Fibroblast of skin of left biceps (primary cell): ENCODE data around the gene SLC8B1.
"Not testable (repeated sequence)": the region's sequence is repeated elsewhere in the genome, so short reads cannot be mapped to it uniquely, and the experiment has no call there.

ENCODE experiments used
- DNase-seq, 2 experiments: peaks; one replicate each; pipeline ENCODE4 v3.0.0-alpha.2; 2013; ENCODE audit warnings: low read depth in 2 of 2

The SLC8B1 gene

DNA sequence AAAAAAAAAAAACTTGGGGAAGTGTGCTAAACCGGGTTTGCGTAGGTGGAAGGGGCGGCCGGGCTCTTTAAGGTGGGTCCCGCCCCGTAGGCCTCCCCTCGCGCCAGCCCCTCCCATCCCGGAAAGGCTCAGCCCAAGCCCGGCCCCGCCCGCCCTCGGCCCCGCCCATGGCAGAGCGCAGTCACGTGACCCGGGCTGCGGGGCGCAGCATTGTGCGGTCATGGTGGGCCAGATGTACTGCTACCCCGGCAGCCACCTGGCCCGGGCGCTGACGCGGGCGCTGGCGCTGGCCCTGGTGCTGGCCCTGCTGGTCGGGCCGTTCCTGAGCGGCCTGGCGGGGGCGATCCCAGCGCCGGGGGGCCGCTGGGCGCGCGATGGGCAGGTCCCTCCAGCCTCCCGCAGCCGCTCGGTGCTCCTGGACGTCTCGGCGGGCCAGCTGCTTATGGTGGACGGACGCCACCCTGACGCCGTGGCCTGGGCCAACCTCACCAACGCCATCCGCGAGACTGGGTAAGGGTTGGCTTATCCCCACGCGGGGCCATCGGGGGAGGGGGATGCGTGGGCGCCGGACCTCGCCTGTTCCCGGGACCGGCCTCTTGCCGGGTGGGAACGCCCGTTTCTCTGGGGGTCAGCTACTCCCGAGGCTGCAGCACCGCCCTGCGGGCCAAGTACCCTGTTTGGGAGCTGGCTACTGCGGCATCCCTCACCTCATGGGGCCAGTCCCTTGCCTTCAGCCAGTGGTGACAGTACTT is 23.6 kb upstream of the SLC8B1 start, which contains the start of gene PLBD2:
TSS of gene PLBD2 (plus strand) at position 207 of the 752 bp plus-strand sequence. CDS start at position 221, 14 bp downstream.
- peak; percentile 78 to 80 for DNase-seq

DNA sequence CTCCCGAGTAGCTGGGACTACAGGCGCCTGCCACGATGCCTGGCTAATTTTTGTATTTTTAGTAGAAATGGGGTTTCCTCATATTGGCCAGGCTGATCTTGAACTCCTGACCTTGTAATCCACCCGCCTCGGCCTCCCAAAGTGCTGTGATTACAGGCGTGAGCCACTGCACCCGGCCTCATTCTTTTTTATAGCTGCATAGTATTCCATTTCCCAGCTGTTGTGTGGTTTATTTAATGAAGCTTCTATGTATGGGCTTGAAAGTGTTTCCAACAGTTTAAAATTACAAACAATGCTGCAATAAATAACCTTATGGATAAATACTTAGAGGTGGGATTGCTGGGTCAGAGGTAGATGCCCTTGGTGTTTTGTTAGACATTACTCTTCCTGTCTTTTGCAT is 19.3 kb upstream of the SLC8B1 start:
- not testable (repeated sequence) for DNase-seq

DNA sequence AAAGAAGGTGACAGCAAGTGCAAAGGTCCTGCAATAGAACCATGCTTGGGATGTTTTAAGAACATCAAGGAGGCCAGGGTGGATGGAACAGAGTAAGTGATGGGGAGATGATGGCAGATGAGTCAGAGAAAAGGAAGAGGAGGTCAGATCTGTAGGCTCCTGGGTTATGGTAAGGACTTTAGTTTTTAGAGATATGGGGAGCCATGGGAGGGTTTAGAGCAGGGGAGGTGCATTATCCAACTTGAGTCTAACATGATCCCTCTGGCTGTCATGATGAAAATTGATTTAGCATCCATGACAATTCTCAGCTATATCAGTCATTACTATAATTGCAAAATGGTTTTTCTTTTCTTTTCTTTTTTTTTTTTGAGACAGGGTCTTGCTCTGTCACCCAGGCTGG is 16.2 kb upstream of the SLC8B1 start:
- DNase-seq: no peak

DNA sequence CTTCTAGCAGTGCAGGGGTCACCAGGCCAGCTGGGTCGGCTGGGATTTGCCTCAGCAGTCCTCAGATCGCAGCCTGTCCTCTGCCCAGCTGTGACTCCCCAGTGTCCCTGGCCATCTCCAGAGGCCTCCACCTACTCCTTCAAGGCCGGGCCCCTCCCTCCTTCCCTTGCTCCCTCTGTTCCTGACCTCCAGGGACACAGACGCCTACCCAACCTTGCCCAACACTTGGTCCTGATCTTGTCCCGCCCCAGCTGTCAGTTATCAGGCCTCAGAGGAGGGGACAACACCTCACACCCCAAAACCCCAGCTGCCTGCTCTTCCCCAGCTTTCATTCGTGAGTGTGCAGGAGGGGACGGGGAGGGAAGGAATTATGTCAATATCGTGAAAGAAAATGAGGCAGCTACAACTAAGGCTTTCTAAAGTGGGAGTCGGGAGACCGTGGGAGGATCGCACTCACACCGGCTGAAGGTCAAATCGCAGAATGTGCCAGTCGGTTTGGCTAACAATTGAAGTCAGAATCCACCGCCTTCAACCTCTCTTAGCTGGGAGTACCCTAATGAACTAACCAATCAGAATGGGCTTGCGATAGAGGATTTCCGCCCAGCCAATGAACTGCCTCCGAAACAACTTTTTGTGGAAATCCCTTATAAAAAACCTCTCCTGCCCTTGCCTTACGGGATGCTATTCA is 14.1 kb upstream of the SLC8B1 start:
- DNase-seq: no peak

DNA sequence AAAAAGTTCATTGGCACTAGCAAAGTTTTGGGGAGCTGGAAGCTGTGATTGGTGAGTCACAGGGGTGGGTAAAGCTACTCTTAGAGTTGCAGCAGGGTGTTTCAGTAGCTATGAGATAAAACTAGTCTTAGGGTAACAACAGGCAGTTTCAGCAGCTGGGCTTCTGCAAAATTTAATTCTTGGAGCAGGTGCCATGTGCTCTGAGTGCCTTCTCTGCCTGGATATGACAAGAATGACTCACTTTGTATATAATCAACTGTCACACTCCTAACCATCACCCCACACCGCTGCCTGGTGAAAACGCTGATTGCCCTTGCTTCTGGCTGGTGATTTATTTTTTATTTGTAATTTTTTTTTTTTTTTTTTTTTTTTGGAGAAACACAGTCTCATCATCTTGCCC is 13.0 kb upstream of the SLC8B1 start:
- no peak for DNase-seq

DNA sequence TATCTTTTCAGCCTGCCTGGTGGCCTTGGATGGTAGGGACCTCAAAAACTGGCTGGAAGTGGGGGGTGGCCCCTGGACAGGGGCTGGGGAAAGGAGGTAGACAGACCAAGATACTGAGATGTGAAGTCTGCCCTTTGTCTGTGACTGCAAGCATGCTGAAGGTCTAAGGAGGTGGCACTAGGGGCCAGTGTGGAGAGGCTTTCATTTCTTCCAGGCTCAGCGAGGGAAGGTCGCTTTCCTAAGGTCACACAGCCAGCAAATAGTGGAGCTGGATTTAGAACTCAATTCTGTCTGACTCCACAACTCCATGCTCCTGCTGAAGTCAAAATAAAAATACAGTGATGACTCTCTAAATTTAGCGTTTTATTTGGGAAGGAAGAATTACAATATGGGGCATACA is 12.2 kb upstream of the SLC8B1 start:
- DNase-seq: no peak

DNA sequence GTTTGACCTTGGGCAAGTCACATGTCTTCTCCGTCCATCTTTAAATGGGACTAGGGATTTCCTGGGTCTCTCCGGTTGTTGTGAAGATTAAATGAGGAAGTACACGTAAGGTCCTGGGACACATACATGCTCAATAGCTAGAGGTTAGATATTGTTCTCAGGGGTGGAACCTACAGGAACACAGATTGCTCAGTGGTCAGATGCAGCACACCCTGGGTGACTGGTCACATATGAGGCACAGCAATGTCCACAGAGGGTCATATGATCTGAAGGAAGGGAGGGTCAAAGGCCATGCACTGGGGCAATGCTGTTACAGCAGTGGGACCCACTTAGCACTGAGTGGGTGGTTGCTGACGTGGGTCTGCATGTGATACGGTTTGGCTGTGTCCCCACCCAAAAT is 11.4 kb upstream of the SLC8B1 start:
- DNase-seq: no peak

DNA sequence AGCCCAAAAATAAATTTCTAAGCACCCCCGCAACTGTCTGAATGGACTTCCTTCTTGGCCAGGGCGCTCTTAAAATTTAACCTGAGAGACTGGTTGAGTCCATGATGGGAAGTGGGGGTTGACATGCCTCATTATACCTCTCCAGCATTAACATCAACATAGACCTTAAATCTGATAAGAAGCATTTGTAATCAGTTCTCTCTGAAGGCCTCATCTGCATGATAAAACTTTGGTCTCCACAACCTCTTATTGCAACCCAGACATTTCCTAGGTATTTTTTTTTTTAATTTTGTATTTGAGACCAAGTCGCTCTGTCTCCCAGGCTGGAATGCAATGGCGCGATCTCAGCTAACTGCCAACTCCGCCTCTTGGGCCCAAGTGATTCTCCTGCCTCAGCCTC is 10.4 kb upstream of the SLC8B1 start:
- DNase-seq: no peak

DNA sequence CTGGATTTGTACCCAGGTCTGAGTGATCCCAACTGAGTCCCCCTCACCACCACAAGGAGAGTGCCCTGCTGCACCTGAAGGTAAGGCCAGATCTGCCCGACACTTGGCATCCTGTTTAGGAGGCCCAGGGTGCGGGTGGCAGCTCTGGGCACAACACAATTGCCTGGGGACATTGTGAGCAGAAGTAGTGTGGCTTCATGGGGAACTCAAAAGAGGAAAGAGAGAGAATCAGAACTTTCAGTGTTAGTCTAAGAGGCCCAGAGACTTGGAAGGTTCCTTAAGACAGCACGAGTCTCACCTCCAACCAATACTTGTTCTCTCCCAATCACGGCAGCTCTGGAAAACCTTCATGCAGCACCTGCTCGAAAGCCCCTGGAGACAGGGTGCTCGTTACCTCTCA is 6.6 kb upstream of the SLC8B1 start:
- DNase-seq: no peak

DNA sequence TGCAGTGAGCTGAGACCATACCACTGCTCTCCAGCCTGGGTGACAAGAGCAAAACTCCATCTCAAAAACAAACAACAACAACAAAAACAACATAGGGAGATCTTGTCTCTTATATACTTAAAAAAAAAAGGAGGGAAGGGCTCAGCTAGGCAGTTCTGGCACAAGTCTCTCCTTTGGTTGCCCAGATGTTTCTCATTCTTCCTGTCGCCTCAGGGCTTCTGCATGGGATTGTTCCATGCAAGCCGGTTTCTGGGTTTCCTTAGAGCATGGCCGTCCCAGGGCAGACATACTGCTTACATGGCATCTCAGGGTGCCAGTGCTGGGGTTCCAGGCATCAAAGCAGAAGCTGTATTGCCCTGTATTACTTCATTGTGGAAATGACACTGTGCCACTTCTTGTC is 5.2 kb upstream of the SLC8B1 start:
- no peak for DNase-seq

DNA sequence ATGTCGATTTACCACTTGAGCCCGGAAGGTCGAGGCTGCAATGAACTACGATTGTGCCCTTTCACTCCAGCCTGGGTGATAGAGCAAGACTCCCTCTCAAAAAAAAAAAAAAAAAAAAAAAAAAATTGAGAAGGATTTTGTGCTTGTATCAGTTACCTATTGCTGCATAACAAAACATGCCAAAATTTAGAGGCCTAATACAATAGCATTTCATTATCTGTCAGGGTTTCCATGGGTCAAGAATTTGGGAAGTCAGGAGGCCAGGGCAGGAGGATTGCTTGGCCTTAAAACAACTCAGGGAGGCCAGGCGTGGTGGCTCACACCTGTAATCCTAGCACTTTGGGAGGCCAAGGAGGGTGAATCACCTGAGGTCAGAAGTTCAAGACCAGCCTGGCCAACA is 4.6 kb upstream of the SLC8B1 start:
- no peak for DNase-seq

DNA sequence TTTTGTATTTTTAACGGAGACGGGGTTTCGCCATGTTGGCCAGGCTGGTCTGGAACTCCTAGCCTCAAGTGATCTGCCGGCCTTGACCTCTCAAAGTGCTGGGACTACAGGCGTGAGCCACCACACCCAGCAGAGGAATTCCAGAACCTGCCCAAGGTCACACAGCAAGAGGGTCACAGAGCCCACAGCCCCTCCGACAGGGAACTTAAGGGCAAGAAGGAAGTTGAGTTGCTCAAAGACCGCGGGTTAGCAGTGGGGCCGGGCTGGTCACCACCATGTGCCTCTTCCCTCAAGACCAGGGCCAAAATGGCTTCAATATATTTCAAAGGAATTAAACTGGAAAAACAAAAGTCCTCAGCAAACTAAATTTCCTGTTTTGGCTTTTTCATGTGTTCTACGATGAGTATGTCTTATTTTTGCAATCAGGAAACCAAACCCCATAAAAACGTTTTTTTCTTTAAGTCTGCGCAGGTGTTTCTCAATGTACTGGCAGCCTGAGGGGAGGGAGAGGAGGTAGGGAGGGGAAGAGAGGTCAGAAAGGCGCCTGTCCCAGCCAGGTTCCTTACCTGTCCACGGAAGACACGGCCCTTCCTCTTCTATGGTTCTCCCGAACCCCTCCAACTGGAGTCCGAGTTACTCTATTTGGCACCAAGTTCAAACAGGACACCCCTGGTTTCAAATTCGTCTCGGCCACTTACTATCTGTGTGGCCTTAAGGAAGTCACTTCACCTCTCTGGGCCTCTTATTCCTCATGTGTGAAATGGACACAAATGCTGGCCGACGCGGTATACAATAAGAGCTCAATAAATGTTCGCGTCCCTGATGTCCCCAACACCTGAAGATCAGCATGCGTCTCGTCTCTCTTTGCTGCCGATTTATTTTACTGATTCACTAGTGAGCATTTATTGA is 778 bp downstream of the SLC8B1 start:
- DNase-seq: no peak

DNA sequence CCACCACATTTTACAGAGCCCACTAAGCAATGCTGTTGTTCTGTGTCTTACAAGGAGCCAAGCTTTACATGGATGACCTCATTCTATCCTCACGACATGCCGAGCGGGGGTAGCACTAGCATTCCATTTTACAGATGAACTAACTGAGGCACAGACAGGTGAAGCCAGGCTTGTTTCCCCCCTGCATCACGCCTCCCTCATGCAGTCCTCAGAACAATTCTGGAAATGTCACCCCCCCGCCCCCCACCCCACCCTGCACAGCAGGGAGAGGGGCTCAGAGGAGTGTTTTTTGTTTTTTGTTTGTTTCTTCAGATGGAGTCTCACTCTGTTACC is 1.5 kb downstream of the SLC8B1 start:
- no peak for DNase-seq

DNA sequence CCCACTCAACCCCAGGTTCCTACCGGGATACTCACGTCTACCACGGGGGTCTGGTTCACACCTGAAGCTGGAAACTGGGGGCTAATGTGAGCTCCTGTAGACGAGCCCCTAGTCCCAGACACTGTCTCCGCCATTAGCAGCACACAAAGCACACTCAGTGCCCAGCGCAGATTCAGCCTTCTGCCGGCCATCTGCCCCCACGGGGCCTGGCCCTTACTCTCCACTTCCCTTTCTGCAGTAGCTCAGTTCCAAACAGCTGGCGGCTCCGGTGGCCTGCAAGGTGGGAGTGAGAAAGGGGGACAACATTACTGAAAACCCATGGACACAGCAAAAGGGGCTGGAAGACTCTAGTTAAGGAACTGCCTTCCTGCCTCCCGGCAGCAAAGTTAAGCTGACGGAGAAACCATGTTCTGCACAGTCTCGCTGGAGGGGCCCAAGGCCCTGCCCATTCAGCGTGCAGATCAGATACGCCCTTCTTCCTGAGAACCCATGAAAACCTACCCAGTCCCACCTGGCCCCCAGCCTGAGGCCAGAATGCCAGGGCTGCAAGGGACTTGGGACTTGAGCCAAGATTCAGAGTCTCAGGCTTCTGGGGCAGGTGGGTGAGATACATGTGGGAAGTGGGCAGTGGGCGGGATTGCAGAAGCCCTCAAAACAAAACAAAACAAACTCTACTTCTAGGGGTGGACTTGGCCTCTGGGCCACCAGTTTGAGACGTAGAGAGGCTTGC is 2.1 kb downstream of the SLC8B1 start:
- no peak for DNase-seq

DNA sequence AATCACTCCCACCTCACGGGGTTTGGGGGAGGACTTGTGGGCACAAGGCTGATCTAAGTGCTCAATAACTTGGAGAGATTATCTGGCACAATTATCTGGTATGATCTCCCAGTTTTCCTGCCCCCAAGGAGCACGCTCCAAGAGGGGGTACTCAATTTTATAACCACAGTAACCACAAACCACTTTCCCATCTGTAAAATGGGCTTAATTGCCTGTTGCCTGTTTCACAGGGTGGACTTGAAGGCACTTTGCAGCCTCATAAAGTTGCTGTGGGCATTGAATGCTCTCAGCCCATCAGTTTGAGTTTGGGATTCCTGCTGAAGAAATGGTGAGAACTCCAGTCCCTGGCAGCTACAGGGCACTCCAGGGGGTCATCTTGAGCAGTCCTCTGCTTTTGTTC is 4.4 kb downstream of the SLC8B1 start:
- no peak for DNase-seq

DNA sequence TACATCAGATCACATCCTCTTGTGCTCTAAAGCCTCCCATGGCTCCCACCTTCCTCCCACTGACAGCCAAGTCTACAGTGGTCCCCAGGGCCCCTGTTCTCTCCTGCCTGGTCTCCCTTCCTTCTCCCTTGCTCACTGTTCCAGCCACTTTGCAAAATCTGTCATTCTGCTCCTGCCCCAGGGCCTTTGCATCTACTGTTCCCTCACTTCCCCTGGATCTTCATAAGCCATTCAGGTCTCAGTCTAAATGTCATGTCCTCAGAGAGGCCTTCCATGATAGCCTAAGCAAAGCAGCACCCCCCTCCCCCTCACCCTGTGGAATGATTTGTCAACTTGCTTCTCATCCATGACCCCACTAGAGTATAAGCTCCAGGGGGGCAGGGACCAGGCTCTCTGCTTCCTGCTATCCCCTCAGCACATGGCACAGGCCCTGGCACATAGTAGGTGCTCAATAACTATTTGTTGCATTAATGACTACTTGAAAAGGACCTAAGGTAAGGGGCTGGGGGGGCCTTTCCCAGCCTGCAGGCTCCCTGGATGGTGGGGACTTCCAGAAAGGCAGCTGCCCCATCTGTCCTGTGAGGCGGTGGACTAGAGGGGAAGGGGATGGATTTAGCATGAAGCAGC is 5.0 kb downstream of the SLC8B1 start:
- DNase-seq: no peak

DNA sequence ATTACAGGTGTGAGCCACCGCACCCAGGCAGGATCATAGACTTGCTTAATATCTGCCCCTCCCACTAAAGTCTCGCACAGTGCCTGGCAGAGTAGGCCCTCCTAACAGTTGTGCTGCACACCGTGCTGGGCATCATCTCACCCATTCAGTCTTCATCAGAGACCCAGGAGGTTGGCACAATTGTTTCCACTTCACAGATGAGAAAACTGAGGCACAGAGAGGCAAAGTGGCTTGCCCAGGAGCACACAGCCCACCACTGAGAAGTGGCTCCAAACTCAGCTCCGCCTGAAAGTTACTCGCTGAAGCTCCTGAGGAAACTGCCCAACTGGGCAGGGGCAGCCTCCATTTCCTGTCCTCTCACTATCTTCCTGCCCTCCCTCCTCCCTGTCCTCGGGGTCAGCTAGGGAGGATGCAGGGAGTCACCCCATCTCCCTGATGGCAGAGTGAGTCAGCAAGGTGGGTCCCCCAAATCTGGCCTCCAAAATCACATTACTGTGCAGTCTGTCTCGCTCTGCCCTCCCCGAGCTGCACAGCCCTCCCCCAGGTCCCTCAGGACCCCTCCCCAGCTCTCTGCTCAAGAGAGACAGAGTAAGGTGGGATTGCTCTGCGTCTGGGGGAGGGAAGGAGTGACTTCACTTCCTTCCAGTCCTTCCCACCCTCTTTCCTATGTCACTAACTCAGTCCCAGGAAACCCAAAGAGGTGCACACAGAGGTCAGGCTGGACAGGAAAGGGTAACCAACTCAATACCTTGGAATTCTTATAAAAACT is 5.7 kb downstream of the SLC8B1 start:
- no peak for DNase-seq

DNA sequence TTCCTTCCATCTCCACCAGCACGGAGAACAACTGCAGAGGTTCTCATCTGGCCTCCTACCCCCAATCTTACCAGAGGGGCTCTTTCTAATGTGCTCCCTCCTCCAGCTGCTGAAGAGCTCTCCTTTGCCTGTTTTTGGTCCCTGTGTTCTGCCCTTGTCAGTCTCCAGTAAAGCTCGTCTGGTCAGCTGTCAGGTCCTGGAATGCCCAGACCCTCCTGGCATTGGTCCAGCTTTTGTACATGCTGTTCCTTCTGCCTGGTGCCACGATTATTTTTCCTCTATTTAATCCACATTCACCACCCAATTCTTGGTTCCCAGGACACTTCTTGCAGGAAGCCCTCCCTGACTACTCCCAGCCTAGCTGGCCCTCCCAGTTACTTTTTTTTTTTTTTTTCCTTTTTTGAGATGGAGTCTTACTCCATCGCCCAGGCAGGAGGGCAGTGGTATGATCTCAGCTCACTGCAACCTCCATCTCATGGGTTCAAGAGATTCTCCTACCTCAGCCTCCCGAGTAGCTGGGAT is 6.5 kb downstream of the SLC8B1 start:
- no peak for DNase-seq

DNA sequence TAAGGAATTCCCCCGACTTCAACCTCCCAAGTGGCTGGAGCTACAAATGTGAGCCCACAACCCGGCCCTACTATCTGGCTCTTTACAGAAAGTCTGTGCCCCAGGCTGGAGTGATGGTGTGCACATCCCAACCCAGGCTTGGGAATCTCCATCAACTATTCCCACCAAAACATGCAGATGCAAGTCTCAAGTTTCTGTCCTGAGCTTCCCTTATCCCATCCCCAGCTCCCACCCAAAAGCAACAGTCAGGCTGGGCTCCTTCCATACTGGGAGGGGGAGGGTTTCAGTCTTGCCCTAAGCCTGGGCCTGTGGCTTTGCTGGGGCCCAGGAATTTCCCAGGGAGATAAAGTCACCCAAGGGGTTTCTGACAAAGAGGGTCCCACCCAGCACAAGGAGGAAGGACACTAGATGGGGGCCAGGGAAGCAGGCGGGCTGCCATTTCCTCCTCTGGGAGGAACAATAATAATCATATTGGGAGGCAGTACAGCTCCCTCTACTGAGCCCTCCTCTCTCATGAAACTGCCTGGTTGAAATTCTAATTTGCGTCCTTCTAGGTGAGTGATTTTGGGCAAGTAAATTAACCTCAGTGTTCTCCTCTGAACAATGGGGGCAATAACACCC is 8.0 kb downstream of the SLC8B1 start:
- no peak for DNase-seq

DNA sequence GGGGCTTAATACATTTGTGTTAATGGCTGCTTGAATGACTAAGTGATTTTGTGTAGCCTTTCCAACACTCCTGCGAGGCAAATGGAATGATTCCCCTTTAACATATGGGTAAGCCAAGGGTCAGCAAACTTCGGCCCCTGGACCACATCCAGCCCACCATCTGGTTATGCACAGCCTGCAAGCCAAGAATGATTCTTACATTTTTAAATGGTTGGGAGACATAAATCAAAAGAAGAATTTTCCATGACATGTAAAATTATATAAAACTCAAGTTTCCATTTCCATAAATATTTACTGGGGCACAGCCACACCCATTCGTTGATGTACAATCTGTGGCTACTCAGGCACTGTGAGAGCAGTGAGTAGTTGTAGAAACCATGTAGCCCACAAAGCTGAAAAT is 9.0 kb downstream of the SLC8B1 start:
- DNase-seq: peak in 1 of 2 experiments; percentile 31
